Measurements from ENCODE around the gene IQCM. TPM values are rescaled to one million over a fixed set of nuclear protein-coding genes. Genes with fewer than 3 reads are reported as not detected.

Gene IQCM
- total RNA-seq, 1 donor from 2014 or later, result not detected

DNA sequence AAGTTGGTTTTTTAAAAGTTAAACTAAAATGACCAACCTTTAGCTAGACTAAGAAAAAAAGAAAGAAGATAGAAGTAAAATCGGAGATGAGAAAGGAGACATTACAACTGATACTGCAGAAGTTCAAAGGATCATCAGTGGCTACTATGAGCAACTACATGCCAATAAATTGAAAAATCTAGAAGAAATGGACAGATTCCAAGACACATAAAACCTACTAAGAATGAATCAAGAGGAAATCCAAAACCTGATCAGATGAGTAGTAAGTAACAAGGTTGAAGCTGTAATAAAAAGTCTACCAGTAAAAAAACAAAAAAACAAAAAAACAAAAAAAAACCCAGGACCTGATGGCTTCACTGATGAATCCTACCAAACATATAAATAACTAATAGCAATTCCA, 16.1 kb downstream of the IQCM start:
- TF ChIP-seq, protein P1, sequence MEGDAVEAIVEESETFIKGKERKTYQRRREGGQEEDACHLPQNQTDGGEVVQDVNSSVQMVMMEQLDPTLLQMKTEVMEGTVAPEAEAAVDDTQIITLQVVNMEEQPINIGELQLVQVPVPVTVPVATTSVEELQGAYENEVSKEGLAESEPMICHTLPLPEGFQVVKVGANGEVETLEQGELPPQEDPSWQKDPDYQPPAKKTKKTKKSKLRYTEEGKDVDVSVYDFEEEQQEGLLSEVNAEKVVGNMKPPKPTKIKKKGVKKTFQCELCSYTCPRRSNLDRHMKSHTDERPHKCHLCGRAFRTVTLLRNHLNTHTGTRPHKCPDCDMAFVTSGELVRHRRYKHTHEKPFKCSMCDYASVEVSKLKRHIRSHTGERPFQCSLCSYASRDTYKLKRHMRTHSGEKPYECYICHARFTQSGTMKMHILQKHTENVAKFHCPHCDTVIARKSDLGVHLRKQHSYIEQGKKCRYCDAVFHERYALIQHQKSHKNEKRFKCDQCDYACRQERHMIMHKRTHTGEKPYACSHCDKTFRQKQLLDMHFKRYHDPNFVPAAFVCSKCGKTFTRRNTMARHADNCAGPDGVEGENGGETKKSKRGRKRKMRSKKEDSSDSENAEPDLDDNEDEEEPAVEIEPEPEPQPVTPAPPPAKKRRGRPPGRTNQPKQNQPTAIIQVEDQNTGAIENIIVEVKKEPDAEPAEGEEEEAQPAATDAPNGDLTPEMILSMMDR (IDR thresholded peaks at IDR 0.05; ENCODE audit: insufficient read depth, low read length, poor library complexity, severe bottlenecking), result no peak
- Histone ChIP-seq H3K27me3 (ENCODE audit: control insufficient read depth, insufficient read depth, low read length) (no peaks in the 10 kb centered on the region), H3K4me3 (ENCODE audit: low read depth, low read length) (no peak overlapping the region), H3K36me3 (ENCODE audit: control insufficient read depth, insufficient read depth, low read length) (no peaks in the 10 kb centered on the region)
- no peak for DNase-seq (ENCODE audit: low read depth)

DNA sequence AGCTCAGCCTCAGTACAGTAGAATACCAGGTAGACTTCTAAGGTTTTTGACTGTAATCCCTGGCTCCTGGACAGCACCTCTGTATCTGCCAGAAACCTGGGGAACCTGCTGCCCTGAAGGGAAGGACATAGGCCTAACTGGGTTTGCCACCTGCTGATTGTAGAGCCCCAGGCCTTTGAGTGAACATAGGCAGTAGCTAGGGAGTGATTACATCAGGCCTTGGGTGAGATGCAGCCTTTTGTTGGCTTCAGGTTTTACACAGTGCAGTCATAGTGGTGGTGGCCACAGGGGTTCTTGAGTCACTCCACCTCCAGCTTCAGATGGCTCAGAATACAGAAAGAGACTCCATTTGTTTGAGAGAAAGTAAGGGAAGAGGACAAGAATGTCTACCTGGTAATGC, 19.3 kb downstream of the IQCM start:
- no peaks in the 10 kb centered on the region for H3K27me3 ChIP-seq (ENCODE audit: control insufficient read depth, insufficient read depth, low read length)
- TF ChIP-seq, protein P1 (IDR thresholded peaks at IDR 0.05; ENCODE audit: insufficient read depth, low read length, poor library complexity, severe bottlenecking), result no peak
- no peaks in the 10 kb centered on the region for H3K36me3 ChIP-seq (ENCODE audit: control insufficient read depth, insufficient read depth, low read length)
- no peak for DNase-seq (ENCODE audit: low read depth)
- no peak overlapping the region for H3K4me3 ChIP-seq (ENCODE audit: low read depth, low read length)

DNA sequence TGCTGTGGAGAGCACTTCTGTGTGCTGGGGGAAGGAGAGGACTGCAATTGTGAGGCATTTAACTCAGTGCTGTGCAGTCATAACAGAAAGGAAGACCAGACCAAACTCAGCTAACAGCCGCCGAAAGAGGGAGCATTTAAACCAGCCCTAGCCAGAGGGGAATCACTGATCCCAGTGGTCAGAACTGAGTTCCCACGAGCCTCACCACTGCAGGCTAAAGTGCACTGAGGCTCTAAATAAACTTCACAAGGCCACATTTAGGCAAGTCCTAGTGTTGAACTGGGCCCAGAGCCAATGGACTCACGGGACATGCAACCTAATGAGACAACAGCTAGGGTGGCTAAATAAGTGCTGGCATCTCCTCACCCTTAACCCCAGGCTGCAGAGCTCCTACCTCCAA, 20.4 kb downstream of the IQCM start:
- Histone ChIP-seq H3K4me3 (ENCODE audit: low read depth, low read length) (no peak overlapping the region), H3K27me3 (ENCODE audit: control insufficient read depth, insufficient read depth, low read length) (no peaks in the 10 kb centered on the region), H3K36me3 (ENCODE audit: control insufficient read depth, insufficient read depth, low read length) (no peaks in the 10 kb centered on the region)
- TF ChIP-seq, protein P1 (IDR thresholded peaks at IDR 0.05; ENCODE audit: insufficient read depth, low read length, poor library complexity, severe bottlenecking), result no peak
- DNase-seq (ENCODE audit: low read depth), result no peak

DNA sequence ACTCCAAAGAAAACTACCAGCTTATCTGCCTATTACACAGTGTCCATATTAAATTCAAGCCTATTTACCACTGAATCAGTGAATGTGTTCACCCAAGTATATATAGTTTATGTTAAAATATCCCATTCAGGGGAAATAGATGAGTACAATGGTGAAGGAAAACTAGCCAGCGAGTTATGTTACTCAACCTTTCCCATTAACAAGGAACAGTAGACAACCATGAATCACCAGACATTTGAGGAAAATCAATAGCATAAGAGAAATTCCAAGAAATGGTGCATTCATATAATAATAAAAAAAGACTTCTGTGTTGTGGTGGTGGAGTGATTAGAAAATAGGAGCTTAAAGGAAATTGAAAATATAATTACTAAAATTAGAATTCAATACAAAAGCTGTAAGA, 21.3 kb downstream of the IQCM start:
- TF ChIP-seq, protein P1 (IDR thresholded peaks at IDR 0.05; ENCODE audit: insufficient read depth, low read length, poor library complexity, severe bottlenecking), result no peak
- Histone ChIP-seq H3K36me3 (ENCODE audit: control insufficient read depth, insufficient read depth, low read length) (no peaks in the 10 kb centered on the region), H3K4me3 (ENCODE audit: low read depth, low read length) (no peak overlapping the region), H3K27me3 (ENCODE audit: control insufficient read depth, insufficient read depth, low read length) (no peaks in the 10 kb centered on the region)
- DNase-seq (ENCODE audit: low read depth), result no peak

DNA sequence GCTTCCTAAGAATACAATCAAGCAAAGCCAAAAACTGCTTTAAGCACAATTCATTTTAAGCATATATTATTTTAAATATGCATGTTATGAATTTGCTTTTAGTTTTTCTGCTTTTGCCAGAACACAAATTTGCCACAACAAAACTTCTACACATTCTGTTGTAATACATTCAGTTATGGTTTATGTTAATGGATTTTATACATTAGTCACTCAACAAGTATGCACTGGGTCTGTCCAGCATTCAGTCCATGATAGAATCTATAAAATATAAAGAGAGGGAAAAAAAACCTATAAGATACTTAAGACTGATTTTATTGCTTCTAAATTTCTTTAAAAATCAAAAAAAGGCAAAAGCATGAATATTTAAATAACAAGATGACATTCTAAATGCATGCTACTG, 22.2 kb downstream of the IQCM start:
- Histone ChIP-seq H3K27me3 (ENCODE audit: control insufficient read depth, insufficient read depth, low read length) (no peaks in the 10 kb centered on the region), H3K36me3 (ENCODE audit: control insufficient read depth, insufficient read depth, low read length) (no peaks in the 10 kb centered on the region), H3K4me3 (ENCODE audit: low read depth, low read length) (no peak overlapping the region)
- TF ChIP-seq, protein P1 (IDR thresholded peaks at IDR 0.05; ENCODE audit: insufficient read depth, low read length, poor library complexity, severe bottlenecking), result no peak
- DNase-seq (ENCODE audit: low read depth), result no peak

DNA sequence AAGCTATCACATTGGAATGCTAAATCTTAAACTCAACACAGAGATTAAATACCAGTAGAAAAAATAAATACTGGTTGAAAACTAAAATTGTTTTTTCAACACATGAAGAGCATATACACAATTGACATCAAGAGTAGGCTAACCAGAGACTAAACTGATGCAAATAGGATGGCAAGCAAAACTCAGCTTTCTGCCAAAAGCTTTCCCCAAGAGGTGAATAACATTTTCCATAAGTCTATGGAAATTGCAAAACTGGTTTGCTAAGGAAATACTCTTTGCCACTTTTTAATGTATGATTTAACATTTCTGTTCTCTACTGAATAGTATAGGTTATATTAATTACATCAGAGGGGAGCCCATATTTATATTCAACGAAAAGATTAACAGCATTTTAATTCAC, 23.8 kb downstream of the IQCM start:
- DNase-seq (ENCODE audit: low read depth), result no peak
- TF ChIP-seq, protein P1 (IDR thresholded peaks at IDR 0.05; ENCODE audit: insufficient read depth, low read length, poor library complexity, severe bottlenecking), result no peak
- H3K4me3 ChIP-seq (ENCODE audit: low read depth, low read length), result no peak overlapping the region

More for the DNA sequence above, 23.8 kb downstream of the IQCM start:
- H3K36me3 ChIP-seq (ENCODE audit: control insufficient read depth, insufficient read depth, low read length), result no peaks in the 10 kb centered on the region
- no peaks in the 10 kb centered on the region for H3K27me3 ChIP-seq (ENCODE audit: control insufficient read depth, insufficient read depth, low read length)

All from kidney epithelial cell (primary cell).